HG03521 (cell line): ENCODE results near the gene SCAND1.

Experiments
- ATAC-seq: cut with Tn5 transposase; IDR thresholded peaks from one replicate; pipeline ENCODE4 v1.9.1; 2021; ENCODE audit warnings: mild to moderate bottlenecking, moderate library complexity; ENCODE audit not compliant: unreplicated experiment

SCAND1 gene

DNA sequence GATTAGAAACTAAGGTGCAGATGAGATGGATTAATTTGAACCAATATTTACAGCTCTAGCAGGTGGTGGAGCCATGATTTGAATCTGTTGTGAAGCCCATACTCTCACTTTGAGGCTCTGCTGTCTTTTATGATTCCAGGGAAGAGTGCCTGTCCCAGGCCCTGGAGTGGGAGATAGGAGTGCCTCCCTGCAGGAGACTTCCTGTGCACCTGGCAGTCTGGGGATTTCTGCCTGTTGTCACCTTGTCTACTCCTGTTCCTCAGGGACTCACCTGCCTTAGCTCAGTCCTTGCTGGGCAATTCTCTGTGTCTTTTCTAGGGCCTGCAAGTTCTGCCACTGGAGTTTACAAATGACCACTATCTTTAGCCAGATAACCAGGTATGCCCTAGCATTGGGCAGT lies 46.3 kb downstream of the SCAND1 start:
- no peak for ATAC-seq

DNA sequence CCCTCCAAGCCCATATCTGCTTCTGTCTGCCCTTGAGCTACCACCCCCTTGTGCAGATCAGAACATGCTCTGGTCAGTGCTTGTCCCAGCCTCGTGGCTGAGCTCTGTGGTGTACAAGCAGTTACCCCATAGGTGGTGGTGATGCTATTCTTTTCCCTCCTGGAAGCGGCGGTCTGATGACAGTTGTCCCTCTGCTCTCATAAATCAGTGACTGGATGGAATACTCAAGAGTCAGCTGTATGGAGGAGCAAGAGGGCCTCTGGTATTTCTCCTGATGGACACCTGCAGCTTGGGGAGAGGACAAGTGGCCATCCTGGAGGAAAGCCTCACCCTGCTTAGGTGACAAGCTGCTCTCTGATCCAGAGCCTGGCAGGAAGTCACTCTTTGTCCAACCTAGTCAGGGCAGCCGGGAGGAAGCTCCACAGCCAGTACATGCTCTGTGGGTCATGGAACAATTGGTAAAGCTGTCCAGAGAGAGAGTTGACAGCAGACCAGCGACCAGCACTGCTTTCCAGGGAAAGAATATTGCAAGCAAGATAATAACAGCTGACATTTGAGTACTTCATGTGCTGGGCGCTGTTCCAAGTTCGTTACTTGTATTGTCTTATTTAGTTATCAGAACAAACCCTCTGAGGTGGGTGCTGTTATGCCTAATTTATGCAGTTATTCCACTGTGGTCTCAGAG lies 47.1 kb downstream of the SCAND1 start:
- ATAC-seq = no peak

DNA sequence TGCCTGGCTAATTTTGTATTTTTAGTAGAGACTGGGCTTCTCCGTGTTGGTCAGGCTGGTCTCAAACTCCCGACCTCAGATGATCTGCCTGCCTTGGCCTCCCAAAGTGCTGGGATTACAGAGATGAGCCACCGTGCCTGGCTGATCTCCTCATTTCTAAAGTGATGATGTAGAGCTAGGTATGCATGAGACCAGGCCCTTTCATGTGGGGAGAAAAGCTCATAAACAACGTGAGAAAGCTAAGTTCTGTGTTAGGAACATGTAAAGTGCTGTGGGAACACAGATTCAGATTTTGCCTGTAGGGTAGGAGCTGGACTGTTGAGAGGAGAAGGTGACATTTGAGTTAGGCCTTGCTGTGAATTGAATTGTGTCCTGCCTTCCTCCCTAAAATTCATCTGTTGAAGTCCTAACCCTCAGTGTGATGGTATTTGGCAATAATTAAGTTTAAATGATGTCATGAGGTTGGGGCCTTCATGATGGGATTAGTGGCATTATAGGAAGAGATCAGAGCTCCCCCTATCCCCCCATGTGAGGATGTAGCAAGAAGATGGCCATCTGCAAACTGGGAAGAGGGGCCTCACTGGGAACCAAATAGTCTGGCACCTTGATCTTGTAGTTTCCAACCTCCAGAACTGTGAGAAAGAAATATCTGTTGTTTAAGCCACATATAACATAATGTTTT lies 49.2 kb downstream of the SCAND1 start:
- no peak for ATAC-seq

DNA sequence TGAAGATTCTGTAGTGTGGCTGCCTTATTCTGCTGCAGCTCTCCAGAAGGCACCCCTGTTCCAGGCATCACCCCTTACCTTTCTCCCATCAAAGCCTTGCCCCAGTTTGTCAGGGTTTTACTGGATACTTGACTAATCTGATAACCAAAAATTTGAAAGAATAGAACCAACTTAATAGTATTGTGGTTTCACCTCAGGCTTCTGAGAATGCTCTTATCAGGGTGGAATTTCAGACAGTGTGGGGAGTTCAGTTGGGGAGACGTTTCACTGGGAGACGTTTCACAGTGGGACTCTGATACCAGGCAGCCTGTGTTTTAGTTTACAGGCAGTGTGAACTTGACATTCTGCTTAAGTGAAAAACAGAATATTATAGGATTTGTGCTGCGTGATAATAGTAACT lies 50.5 kb downstream of the SCAND1 start:
- no peak for ATAC-seq
